GM19240 (cell line): ENCODE measurements around the gene GP5.

Experiments used
- DNase-seq: peaks from one replicate; pipeline ENCODE4 v3.0.0; 2011; ENCODE audit warnings: low spot score; ENCODE audit not compliant: insufficient read length

Gene GP5

DNA sequence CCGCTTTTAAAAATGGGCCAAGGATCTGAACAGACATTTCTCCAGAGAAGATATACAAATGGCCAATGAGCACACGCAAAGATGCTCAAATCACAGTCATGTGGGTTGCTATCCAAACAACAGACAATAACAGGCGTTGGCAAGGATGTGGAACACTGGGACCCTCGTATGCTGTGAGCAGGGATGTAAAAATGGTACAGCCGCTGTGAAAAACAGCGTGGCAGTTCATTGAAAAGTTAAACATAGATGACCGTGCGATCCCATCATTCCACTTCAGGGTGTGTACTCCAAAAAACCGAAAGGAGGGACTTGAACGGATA lies 22.9 kb downstream of the GP5 start:
- no peak for DNase-seq

GRCh38 chr3:194375473-194376240 lies 23.4 kb downstream of the GP5 start:
- no peak for DNase-seq

DNA sequence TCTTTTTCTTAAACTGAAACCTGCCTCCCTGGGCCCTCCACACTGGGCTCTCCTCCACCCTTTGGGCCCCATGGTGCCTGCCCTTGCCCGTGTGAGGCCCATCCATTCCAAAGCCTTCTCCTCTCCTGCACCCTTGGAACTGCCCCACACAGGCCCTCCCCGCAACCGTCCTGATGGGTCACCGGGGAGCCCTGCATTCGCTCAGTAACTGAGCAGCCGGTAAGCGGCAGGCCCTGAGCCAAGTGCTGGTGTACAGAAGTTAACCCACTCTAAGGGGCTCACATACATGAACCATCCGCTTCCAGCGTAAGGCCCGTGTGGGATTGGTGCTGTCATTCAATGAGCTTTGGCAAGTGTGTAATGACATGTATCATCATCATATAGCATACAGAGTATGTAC lies 24.1 kb downstream of the GP5 start:
- no peak for DNase-seq

DNA sequence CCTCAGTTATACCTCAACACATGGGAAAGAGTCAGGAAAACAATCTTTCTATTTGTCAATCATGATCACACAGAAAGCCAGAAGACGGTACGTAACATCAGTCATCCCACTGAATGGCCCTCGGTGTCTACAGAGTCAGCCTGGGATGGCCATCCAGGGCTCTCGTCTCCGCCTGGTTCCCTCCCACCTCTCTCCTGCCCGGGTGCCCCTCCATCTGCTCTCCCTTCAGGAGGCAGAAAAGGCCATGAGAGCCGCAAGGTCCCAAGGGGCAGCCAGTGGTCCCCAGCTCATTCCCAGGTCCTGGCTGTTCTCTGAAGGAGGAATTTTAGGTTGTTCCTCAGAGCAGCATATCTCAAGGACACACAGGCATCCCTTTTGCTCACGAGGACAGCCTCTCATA lies 25.2 kb downstream of the GP5 start:
- DNase-seq, result no peak

DNA sequence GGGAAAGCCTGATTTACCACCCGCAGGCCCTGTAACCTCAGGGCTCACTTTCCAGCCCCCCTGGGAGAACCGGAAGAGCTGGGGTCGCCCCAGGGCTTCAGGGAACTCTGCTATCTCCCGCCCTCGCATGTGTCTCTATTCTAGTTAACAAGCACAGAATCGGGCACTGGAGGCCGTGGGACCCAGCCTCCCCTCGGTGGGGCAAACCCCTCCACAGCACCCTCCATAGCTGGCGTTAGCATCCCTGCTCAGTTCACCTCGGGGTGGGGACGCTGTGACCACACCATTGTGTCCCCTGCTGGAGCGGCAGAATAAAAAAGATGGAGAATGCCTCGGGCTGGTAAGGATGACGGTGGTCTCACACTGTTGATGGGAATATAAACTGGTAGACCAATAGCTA lies 26.0 kb downstream of the GP5 start:
- no peak for DNase-seq

DNA sequence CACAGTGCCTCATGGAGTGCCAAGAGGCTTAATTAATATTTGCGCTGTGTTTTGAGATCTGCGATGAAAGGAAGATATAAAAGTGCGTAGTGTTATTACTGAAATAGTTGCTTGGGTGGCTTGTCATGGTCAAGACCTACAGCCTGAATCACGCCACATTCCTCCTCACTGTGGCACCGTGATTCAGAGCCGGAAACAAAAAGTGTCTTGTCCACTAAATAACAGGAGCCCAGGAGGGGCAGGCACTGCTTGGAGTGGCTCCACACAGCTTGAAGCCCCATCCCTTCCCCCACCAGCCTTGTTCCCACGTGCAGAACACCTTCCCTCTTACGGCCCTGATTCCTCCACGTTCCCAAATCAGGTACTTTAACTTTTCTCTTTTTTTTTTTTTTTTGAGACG lies 28.3 kb downstream of the GP5 start:
- DNase-seq, result no peak

GRCh38 chr3:194369522-194370279 lies 29.4 kb downstream of the GP5 start, which contains the start of gene LRRC15:
Gene LRRC15, minus strand, starts transcription at chr3:194369743. Its CDS starts 8,700 bp downstream, at chr3:194361043.
- DNase-seq, result no peak

DNA sequence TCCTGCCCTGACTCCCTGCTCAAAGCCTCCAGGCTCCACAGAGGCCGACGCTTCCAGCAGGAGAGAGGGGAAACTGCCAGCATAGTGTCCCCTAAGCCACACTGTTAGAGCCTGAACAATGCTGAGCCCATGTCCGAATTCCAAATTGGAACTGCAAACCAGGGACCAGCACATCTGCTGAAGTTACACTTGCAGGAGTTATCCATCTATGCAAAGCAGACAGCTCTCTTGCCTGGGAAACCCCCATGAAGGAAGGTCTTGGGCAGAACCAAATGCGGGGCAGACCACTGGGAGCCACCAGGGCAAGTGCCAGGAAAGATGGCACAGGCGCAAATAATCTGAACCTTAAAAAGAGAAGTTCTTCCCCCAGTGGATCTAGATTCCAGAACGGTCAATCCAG lies 30.1 kb downstream of the GP5 start:
- no peak for DNase-seq

GRCh38 chr3:194367992-194368841 lies 30.8 kb downstream of the GP5 start:
- DNase-seq, result no peak

- no peak for DNase-seq
These were observed 33.0 kb downstream of the GP5 start for GRCh38 chr3:194365978-194366490.

DNA sequence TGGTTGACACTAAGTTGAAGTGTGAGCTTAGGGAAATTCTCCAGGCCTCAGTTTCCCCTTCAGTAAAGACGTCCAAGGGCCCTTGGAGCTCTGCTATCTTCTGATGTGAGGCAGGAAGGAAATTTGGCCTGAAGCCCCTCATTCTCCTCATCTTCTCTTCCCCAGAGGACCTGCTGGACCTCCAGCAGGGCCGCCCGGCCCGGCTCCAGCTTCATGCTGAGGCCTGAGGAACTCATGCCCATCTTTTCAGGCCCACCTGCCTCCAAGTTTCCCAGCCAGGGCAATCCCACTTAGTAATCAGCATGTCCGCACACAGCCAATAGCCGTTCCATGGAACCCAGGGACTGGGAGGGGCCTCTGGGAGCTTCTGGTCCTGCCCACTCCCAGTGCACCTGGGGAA lies 33.5 kb downstream of the GP5 start:
- no peak for DNase-seq

DNA sequence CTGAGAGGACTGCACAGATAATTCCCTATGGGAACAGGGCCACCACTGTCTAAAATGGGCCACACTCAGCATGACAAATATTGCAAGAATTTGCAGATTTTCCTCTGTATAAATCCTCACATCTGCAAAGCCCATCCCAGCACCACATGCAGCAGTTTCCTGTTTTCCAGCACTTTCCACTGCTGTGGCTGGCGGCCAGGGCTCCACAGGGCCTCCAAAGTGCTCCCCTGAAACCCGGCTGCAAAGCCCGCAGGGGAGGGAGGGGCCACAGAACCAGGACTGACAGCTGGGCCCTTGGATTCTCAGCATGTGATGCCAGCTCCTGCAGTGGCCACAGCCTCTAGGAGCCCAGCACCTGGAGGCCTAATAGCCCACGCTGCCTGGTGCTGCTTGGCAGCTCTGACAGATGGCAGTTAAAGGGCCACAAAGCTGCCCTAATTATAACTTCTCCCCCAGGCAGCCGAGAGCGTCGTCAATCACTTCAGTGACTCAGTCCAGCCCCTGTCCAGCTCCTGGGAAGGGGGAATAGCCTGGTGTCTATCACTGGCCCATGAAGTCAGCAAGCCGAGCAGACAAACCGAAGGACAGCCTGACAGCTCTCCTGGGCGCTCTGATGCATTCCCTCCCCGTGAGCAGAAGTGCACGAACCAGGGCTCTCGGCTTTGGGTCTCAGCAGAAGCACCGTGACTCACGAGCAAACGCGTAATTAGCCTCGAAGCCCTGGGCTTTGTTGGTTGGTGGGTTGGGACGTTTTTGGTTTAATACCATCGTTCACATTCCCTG lies 34.2 kb downstream of the GP5 start:
- DNase-seq, result no peak

GRCh38 chr3:194364314-194364651 lies 34.8 kb downstream of the GP5 start:
- no peak for DNase-seq

- DNase-seq, result no peak
These were observed 38.5 kb downstream of the GP5 start for GRCh38 chr3:194360568-194360967.

- DNase-seq, result no peak
These were observed 41.4 kb downstream of the GP5 start for GRCh38 chr3:194357681-194358080.

GRCh38 chr3:194355379-194355778 lies 43.7 kb downstream of the GP5 start:
- DNase-seq, result no peak

DNA sequence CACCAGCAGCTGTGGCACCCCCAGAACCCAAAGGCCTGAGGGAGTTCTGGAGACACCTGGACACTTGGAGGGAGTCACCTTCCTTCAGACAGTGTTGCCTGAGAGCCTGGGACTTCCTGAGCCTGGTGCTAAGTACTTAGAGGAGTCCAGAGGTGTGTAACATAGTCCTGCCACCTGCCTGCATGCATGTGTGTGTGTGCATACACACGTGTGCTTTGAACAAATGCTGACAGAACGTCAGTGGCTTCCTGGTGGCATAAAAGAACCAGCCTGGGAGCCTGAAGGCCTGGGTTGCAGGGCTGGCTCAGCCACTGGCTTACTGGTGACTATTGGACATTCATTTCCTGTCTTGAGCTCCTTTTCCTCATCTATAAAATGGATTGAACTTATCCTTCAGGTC lies 44.8 kb downstream of the GP5 start:
- DNase-seq, result no peak

GRCh38 chr3:194352667-194353246 lies 46.3 kb downstream of the GP5 start:
- no peak for DNase-seq

DNA sequence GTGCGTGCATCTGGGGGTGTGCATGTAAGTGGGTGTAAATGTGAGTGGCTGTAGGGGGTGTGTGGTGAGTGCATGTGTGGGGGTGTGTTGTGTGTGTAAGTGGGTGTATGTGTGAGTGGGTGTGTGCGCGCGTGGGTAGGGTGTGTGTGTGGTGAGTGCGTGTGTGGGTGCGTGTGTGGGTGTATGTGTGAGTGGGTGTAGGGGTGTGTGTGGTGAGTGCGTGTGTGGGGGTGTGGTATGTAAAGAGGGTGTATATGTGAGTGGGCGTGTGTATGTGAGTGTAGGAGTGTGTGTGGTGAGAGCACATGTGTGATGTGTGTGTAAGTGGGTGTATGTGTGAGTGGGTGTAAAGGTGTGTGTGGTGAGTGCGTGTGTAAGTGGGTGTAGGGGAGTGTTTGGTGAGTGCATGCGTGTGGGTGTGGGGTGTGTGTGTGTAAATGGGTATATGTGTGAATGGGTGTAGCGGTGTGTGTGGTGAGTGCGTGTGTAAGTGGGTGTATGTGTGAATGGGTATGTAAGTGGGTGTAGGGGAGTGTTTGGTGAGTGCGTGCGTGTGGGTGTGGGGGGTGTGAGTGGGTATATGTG lies 47.0 kb downstream of the GP5 start:
- DNase-seq, result no peak

- DNase-seq, result no peak
These were observed 47.9 kb downstream of the GP5 start, which contains the start of gene CPN2 for GRCh38 chr3:194351080-194351672. Gene CPN2, minus strand, starts transcription at chr3:194351328. Its CDS starts 8,626 bp downstream, at chr3:194342702.
